ENCODE results near the gene BORCS5.

BORCS5 gene

GRCh38 chr12:12393171-12393570, 36.3 kb downstream of the BORCS5 start:
- DNase-seq (ENCODE audit: extremely low read depth, insufficient read length): no peak
- no peak overlapping the region for H3K4me3 ChIP-seq (replicated peaks; ENCODE audit: low read depth, low read length)
- no peak for TF ChIP-seq CTCF (IDR thresholded peaks at IDR 0.05; ENCODE audit: insufficient read depth, low read length, poor library complexity, severe bottlenecking)

DNA sequence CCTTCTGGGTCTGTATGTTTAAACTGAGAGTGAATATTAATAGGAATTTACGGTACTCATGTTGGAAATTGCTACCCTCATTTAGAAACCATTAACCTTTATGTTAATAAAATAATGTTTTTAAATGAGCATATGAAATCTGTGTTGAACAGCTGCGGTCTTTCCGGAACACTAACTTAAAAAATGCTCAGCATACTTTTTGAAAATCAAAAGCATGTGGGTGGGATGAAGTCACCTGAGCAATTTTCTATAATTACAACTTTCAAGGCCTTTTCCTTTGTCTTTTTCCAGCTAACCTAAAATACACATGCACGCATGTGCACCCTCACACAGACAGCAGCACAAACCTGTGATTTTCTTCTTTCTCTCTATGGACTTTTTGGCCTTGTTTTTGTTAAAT, 39.8 kb downstream of the BORCS5 start:
- Histone ChIP-seq H3K27me3 (replicated peaks; ENCODE audit: control insufficient read depth, insufficient read depth, low read length) (no peaks in the 10 kb centered on the region), H3K36me3 (ENCODE audit: control insufficient read depth, insufficient read depth, low read length) (no peaks in the 10 kb centered on the region), H3K4me3 (replicated peaks; ENCODE audit: low read depth, low read length) (no peak overlapping the region)
- no peak for DNase-seq (ENCODE audit: extremely low read depth, insufficient read length)
- TF ChIP-seq CTCF (IDR thresholded peaks at IDR 0.05; ENCODE audit: insufficient read depth, low read length, poor library complexity, severe bottlenecking): no peak

More at GRCh38 chr12:12393171-12393570, 36.3 kb downstream of the BORCS5 start:
- no peaks in the 10 kb centered on the region for H3K36me3 ChIP-seq (ENCODE audit: control insufficient read depth, insufficient read depth, low read length)
- no peaks in the 10 kb centered on the region for H3K27me3 ChIP-seq (replicated peaks; ENCODE audit: control insufficient read depth, insufficient read depth, low read length)

DNA sequence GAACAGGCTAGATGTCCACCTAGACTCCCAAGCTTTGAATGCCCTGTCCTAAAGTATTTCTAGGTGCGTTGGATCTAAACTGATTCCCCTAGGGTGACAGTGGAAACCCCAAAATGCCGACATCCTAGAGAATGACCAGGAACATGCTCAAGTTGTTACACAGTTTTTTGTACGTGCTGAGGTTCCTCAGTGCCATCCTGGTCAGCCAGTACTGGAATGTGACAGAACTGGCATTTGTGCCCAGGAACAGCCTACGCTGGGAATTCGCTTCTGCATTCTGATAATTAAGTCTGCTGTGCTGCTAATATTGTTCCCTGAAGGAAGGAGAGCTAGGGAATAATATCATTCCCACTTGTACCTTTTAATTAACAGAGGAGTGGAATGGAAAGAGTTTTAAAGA, 40.3 kb downstream of the BORCS5 start:
- DNase-seq (ENCODE audit: extremely low read depth, insufficient read length): no peak
- Histone ChIP-seq H3K4me3 (replicated peaks; ENCODE audit: low read depth, low read length) (no peak overlapping the region), H3K27me3 (replicated peaks; ENCODE audit: control insufficient read depth, insufficient read depth, low read length) (no peaks in the 10 kb centered on the region), H3K36me3 (ENCODE audit: control insufficient read depth, insufficient read depth, low read length) (no peaks in the 10 kb centered on the region)
- no peak for TF ChIP-seq CTCF (IDR thresholded peaks at IDR 0.05; ENCODE audit: insufficient read depth, low read length, poor library complexity, severe bottlenecking)

DNA sequence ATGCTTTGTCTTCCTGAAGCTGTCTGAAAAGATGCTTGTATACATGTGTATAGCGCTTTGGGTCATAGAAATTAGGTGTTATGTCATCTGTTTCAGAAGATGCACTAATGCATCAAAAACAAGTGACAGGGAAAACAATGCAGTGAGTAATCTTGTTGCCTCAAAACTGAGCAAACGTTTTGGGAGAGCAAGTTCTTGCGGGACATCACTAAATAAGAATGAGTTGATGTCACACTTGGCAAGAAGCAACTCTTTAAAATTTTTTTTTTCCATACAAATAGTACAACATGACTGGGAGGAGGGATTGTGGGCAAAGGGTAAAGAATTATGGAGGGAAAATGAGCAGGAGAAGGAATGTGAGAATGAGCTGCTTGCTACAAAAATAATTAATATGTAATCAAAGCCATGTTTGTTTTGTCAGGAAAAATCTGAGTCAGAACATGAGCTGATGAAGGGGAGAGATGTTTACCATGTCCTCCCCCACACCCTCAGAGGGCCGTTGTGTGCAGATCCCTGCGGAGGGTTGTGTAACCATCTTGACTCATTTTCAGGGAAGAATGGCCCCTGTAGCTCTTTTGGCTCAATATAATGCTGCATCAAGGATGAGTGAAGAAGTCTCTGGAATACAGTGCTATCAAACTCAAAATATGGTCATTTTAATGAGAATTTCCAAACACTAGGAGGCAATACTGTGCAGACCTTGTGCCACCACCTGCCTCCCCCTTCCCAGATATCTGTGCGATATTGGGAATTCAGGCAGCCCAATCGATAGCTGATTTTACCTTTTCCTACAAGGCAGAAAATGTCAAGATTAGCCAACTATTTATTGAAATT, 41.4 kb downstream of the BORCS5 start:
- no peak overlapping the region for H3K4me3 ChIP-seq (replicated peaks; ENCODE audit: low read depth, low read length)
- H3K27me3 ChIP-seq (replicated peaks; ENCODE audit: control insufficient read depth, insufficient read depth, low read length): no peaks in the 10 kb centered on the region
- peak; percentile 17 for TF ChIP-seq CTCF (IDR thresholded peaks at IDR 0.05; ENCODE audit: insufficient read depth, low read length, poor library complexity, severe bottlenecking)
- no peak for DNase-seq (ENCODE audit: extremely low read depth, insufficient read length)
- H3K36me3 ChIP-seq (ENCODE audit: control insufficient read depth, insufficient read depth, low read length): no peaks in the 10 kb centered on the region

DNA sequence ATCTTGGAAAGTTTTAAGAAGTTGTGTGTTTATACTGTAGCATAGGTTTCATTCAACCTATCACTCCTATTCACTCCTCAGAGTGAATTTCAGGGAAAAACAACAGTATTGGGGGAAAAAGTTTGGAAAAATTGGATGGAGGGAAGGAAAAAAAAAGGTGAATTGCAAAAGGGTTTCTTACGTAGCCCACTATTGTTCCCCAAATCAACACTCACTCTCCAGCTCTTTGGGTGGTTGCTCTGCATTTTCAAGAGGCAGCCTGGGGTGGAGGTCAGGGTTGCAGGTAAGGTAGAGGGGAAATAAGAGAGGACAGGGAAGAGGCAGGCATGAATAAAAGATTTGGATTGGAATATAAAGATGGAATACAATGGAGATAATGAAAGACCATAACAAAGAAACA, 42.3 kb downstream of the BORCS5 start:
- Histone ChIP-seq H3K4me3 (replicated peaks; ENCODE audit: low read depth, low read length) (no peak overlapping the region), H3K27me3 (replicated peaks; ENCODE audit: control insufficient read depth, insufficient read depth, low read length) (no peaks in the 10 kb centered on the region), H3K36me3 (ENCODE audit: control insufficient read depth, insufficient read depth, low read length) (no peaks in the 10 kb centered on the region)
- no peak for DNase-seq (ENCODE audit: extremely low read depth, insufficient read length)
- TF ChIP-seq CTCF (IDR thresholded peaks at IDR 0.05; ENCODE audit: insufficient read depth, low read length, poor library complexity, severe bottlenecking): no peak

Data from GM06990 (cell line).